Measurements from ENCODE around the gene ZFP2. TPM values are rescaled to one million over a fixed set of nuclear protein-coding genes. Genes with fewer than 3 reads are reported as not detected.

The ZFP2 gene
- total RNA-seq, 2 experiments from 2014 or later = 0.22 to 0.32 TPM

DNA sequence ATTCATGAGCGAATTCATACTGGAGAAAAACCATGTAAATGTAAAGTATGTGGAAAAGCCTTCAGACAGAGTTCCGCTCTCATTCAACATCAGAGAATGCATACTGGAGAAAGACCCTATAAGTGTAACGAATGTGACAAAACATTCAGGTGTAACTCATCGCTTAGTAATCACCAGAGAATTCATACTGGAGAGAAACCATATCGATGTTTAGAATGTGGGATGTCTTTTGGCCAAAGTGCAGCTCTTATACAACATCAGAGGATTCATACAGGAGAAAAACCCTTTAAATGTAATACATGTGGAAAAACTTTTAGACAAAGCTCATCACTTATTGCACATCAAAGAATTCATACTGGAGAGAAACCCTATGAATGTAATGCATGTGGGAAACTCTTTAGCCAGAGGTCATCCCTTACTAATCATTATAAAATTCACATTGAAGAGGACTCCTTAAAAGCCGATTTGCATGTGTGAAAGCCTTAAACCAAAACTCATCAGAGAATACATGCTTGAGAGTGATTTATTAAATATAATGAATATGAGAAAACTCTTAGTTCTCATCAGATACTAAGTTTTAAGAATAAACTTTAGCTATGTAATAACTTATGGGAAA lies 11.8 kb upstream of the ZFP2 start:
- Histone ChIP-seq H3K79me2 (ENCODE audit: insufficient read depth, low read depth, low read length) (no peaks in the 10 kb centered on the region), H3K27ac (ENCODE audit: low read depth, low read length, poor library complexity, severe bottlenecking) (no peak overlapping the region), H3K4me3 (ENCODE audit: low read depth, low read length, poor library complexity, severe bottlenecking) (no peak overlapping the region), H3K9me2 (ENCODE audit: insufficient read depth, low read length) (no peaks in the 10 kb centered on the region), H2AFZ (ENCODE audit: low read length) (no peak overlapping the region), H4K20me1 (ENCODE audit: insufficient read depth, low read length) (no peaks in the 10 kb centered on the region), H3K9me3 (ENCODE audit: low read length) (peaks cover 39% of the 10 kb centered on the region), H3K36me3 (ENCODE audit: insufficient read depth, low read length) (peaks cover 89% of the 10 kb centered on the region), H3K4me2 (ENCODE audit: low read length) (no peak overlapping the region), H3K4me1 (ENCODE audit: insufficient read depth, low read length, poor library complexity, severe bottlenecking) (no peaks in the 10 kb centered on the region)
- intact Hi-C loops (cut with micrococcal nuclease; ENCODE audit: unreplicated experiment) = no loop called here
- ChIA-PET POLR2A (no interaction called here), CTCF (ENCODE audit: unreplicated experiment) (no interaction called here)
- TF ChIP-seq, protein P1, sequence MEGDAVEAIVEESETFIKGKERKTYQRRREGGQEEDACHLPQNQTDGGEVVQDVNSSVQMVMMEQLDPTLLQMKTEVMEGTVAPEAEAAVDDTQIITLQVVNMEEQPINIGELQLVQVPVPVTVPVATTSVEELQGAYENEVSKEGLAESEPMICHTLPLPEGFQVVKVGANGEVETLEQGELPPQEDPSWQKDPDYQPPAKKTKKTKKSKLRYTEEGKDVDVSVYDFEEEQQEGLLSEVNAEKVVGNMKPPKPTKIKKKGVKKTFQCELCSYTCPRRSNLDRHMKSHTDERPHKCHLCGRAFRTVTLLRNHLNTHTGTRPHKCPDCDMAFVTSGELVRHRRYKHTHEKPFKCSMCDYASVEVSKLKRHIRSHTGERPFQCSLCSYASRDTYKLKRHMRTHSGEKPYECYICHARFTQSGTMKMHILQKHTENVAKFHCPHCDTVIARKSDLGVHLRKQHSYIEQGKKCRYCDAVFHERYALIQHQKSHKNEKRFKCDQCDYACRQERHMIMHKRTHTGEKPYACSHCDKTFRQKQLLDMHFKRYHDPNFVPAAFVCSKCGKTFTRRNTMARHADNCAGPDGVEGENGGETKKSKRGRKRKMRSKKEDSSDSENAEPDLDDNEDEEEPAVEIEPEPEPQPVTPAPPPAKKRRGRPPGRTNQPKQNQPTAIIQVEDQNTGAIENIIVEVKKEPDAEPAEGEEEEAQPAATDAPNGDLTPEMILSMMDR (conservative IDR thresholded peaks at IDR 0.05; ENCODE audit: low read length) = no peak
- no peak for TF ChIP-seq EZH2phosphoT487 (IDR thresholded peaks at IDR 0.05; ENCODE audit: borderline replicate concordance, low read depth, low read length)
- no peak for DNase-seq (ENCODE audit: low spot score)
- no TSS peak for BruUV-seq (replicated peaks)

DNA sequence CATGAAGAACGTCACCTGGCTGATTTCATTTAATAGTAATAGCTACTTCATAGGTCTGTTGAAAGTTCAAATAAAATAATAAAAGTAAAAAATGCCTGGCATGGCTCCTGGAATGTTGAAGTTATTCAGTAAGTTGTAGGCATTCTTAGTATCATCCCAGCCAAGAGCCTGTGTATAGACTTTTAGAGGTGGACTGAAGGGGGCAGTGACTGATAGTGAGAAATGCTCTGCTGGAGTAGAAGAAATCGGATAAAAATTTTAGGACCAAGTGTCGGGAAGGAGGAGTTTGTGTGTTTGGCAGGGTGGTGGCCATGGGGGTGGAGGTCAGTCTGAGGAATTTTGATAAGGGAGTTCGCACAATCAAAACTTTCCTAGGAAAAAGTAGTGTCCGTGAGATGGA lies 3.6 kb downstream of the ZFP2 start:
- Histone ChIP-seq H3K79me2 (ENCODE audit: insufficient read depth, low read depth, low read length) (no peaks in the 10 kb centered on the region), H3K27ac (ENCODE audit: low read depth, low read length, poor library complexity, severe bottlenecking) (no peak overlapping the region), H3K36me3 (ENCODE audit: insufficient read depth, low read length) (no peaks in the 10 kb centered on the region), H3K4me2 (ENCODE audit: low read length) (no peak overlapping the region), H2AFZ (ENCODE audit: low read length) (no peak overlapping the region), H3K4me3 (ENCODE audit: low read depth, low read length, poor library complexity, severe bottlenecking) (no peak overlapping the region), H3K9me3 (ENCODE audit: low read length) (no peaks in the 10 kb centered on the region), H3K9me2 (ENCODE audit: insufficient read depth, low read length) (no peaks in the 10 kb centered on the region), H3K4me1 (ENCODE audit: insufficient read depth, low read length, poor library complexity, severe bottlenecking) (peaks cover 6% of the 10 kb centered on the region), H4K20me1 (ENCODE audit: insufficient read depth, low read length) (no peaks in the 10 kb centered on the region)
- DNase-seq (ENCODE audit: low spot score) = no peak
- TF ChIP-seq EZH2phosphoT487 (IDR thresholded peaks at IDR 0.05; ENCODE audit: borderline replicate concordance, low read depth, low read length) = no peak
- TF ChIP-seq, protein P1 (conservative IDR thresholded peaks at IDR 0.05; ENCODE audit: low read length) = no peak
- ChIA-PET POLR2A (interaction anchor here (1.0 kb wide), 1 partner anchor 1739 kb away, joined by 3 read pairs; no protein-coding TSS in a partner anchor), CTCF (ENCODE audit: unreplicated experiment) (no interaction called here)
- intact Hi-C loops (cut with micrococcal nuclease; ENCODE audit: unreplicated experiment) = no loop called here
- no TSS peak for BruUV-seq (replicated peaks)

DNA sequence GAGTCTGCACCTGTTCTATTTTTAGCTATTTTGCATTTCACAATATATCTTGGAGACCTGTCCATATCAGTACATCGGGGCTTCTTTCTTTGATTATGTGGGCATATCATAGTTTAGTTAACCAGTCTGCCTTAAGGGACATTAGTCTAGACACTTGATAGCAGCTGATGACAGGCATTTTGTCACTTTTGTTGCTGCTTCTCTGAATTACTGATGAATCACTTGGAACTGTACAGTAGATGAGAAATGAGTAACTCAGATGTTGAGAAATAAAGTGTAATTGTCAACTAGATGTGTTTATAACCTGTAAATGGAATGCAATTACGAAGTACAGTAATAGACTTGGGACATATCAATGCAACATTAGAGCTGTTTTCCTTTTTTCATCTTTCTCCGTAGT lies 7.1 kb downstream of the ZFP2 start:
- BruUV-seq (replicated peaks) = no TSS peak
- Histone ChIP-seq H3K79me2 (ENCODE audit: insufficient read depth, low read depth, low read length) (no peaks in the 10 kb centered on the region), H3K36me3 (ENCODE audit: insufficient read depth, low read length) (no peaks in the 10 kb centered on the region), H3K4me2 (ENCODE audit: low read length) (no peak overlapping the region), H3K9me2 (ENCODE audit: insufficient read depth, low read length) (no peaks in the 10 kb centered on the region), H4K20me1 (ENCODE audit: insufficient read depth, low read length) (no peaks in the 10 kb centered on the region), H2AFZ (ENCODE audit: low read length) (no peak overlapping the region), H3K27ac (ENCODE audit: low read depth, low read length, poor library complexity, severe bottlenecking) (no peak overlapping the region), H3K9me3 (ENCODE audit: low read length) (no peaks in the 10 kb centered on the region), H3K4me3 (ENCODE audit: low read depth, low read length, poor library complexity, severe bottlenecking) (no peak overlapping the region), H3K4me1 (ENCODE audit: insufficient read depth, low read length, poor library complexity, severe bottlenecking) (no peaks in the 10 kb centered on the region)
- CTCF ChIA-PET (ENCODE audit: unreplicated experiment) = no interaction called here
- intact Hi-C loops (cut with micrococcal nuclease; ENCODE audit: unreplicated experiment) = no loop called here
- POLR2A ChIA-PET = no interaction called here
- no peak for TF ChIP-seq EZH2phosphoT487 (IDR thresholded peaks at IDR 0.05; ENCODE audit: borderline replicate concordance, low read depth, low read length)
- TF ChIP-seq, protein P1 (conservative IDR thresholded peaks at IDR 0.05; ENCODE audit: low read length) = no peak
- no peak for DNase-seq (ENCODE audit: low spot score)

Data from OCI-LY7 (cell line).